OCI-LY7 (cell line): ENCODE data around the gene NR2F6.

ENCODE experiments used
- EZH2phosphoT487 ChIP-seq: fragments of 200-600 bp; sonication (generic); IDR thresholded peaks from 2 replicates; pipeline ENCODE4 v1.6.1; 2018; ENCODE audit warnings: low read depth, borderline replicate concordance, mild to moderate bottlenecking, mixed run types, antibody characterized with exemption, low read length, moderate library complexity, mixed read lengths
- TF ChIP-seq, protein P1 (sequence below): fragments of 200-600 bp; sonication (generic); conservative IDR thresholded peaks from 2 replicates; pipeline ENCODE4 v1.5.1; 2014; ENCODE audit warnings: mild to moderate bottlenecking, antibody characterized with exemption, low read length, moderate library complexity, mixed read lengths

DNA sequence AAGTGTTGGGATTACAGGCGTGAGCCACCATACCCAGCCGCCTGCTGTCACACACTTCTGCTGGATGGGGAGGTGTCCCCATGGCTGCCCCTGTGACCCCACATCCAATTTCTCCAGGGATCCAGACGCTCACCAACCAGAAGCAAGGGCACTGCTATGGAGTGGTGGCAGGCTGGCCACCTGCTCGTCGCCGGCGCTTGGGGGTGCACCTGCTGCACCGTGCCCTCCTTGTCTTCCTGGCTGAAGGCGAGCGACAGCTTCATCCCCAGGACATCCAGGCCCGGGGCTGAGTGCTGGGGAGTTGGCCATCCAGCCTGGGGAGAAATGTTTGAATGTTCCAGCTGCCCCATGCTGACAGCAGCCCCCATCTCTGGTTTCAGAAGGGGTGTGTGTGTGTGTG is 40.5 kb upstream of the NR2F6 start:
- TF ChIP-seq, protein P1, sequence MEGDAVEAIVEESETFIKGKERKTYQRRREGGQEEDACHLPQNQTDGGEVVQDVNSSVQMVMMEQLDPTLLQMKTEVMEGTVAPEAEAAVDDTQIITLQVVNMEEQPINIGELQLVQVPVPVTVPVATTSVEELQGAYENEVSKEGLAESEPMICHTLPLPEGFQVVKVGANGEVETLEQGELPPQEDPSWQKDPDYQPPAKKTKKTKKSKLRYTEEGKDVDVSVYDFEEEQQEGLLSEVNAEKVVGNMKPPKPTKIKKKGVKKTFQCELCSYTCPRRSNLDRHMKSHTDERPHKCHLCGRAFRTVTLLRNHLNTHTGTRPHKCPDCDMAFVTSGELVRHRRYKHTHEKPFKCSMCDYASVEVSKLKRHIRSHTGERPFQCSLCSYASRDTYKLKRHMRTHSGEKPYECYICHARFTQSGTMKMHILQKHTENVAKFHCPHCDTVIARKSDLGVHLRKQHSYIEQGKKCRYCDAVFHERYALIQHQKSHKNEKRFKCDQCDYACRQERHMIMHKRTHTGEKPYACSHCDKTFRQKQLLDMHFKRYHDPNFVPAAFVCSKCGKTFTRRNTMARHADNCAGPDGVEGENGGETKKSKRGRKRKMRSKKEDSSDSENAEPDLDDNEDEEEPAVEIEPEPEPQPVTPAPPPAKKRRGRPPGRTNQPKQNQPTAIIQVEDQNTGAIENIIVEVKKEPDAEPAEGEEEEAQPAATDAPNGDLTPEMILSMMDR = no peak
- TF ChIP-seq EZH2phosphoT487 = no peak
